DND-41 (cell line): Measurements from ENCODE around the gene GPR63.

ENCODE experiments used
- ATAC-seq: fragments of 200-7000 bp; cut with Tn5 transposase; 3 replicates; pipeline ENCODE4 v1.9.1; 2021; ENCODE audit warnings: low read depth; ENCODE audit not compliant: insufficient read depth
- DNase-seq: peaks from one replicate; pipeline ENCODE4 v3.0.0-alpha.2; 2020
- H2AFZ ChIP-seq: 2 replicates; pipeline ENCODE4 v1.6.0; 2012; ENCODE audit warnings: low read depth, low read length
- H3K27ac ChIP-seq: 2 replicates; pipeline ENCODE4 v1.5.1; 2012; ENCODE audit warnings: low read length, inconsistent platforms
- H3K27me3 ChIP-seq: fragments of 200-600 bp; sonication (generic); 2 replicates; pipeline ENCODE4 v1.6.0; 2012; ENCODE audit warnings: low read length, mild to moderate bottlenecking, inconsistent platforms; ENCODE audit not compliant: insufficient read depth, poor library complexity
- H3K36me3 ChIP-seq: 2 replicates; pipeline ENCODE4 v1.5.1; 2012; ENCODE audit warnings: low read length, inconsistent platforms; ENCODE audit not compliant: insufficient read depth
- H3K4me1 ChIP-seq: 2 replicates; pipeline ENCODE4 v1.5.1; 2012; ENCODE audit warnings: mild to moderate bottlenecking, low read length; ENCODE audit not compliant: insufficient read depth
- H3K4me2 ChIP-seq: 2 replicates; pipeline ENCODE4 v1.6.0; 2012; ENCODE audit warnings: mild to moderate bottlenecking, moderate library complexity, low read length, inconsistent platforms; ENCODE audit not compliant: insufficient read depth
- H3K4me3 ChIP-seq, 2 experiments: fragments of 200-600 bp in 1 of 2; shearing (Covaris generic) in 1 of 2; 2 replicates each; pipeline ENCODE4 v1.5.1; 2012 to 2016; ENCODE audit warnings: inconsistent platforms in 2 of 2, low read length in 2 of 2, mild to moderate bottlenecking in 2 of 2, low read depth in 1 of 2, moderate library complexity in 1 of 2
- H3K79me2 ChIP-seq: 2 replicates; pipeline ENCODE4 v1.6.0; 2012; ENCODE audit warnings: low read length, inconsistent platforms; ENCODE audit not compliant: insufficient read depth
- H3K9ac ChIP-seq: 2 replicates; pipeline ENCODE4 v1.6.0; 2012; ENCODE audit warnings: low read depth, mild to moderate bottlenecking, inconsistent platforms, low read length, moderate library complexity
- H3K9me3 ChIP-seq: 2 replicates; pipeline ENCODE4 v1.5.1; 2012; ENCODE audit warnings: low read length, moderate library complexity, mild to moderate bottlenecking, inconsistent platforms; ENCODE audit not compliant: insufficient read depth, severe bottlenecking
- H4K20me1 ChIP-seq: 2 replicates; pipeline ENCODE4 v1.6.0; 2012; ENCODE audit warnings: low read length; ENCODE audit not compliant: insufficient read depth
- CTCF ChIP-seq: IDR thresholded peaks from 2 replicates; pipeline ENCODE4 v1.5.1; 2012; ENCODE audit warnings: borderline replicate concordance, low read length, moderate library complexity, mild to moderate bottlenecking; ENCODE audit not compliant: poor library complexity, severe bottlenecking; ENCODE audit errors: extremely low read depth
- EZH2 ChIP-seq: IDR thresholded peaks from 3 replicates; pipeline ENCODE4 v1.6.1; 2012; ENCODE audit warnings: borderline replicate concordance, low read depth, mild to moderate bottlenecking, moderate library complexity, low read length, inconsistent platforms; ENCODE audit not compliant: severe bottlenecking

The GPR63 gene

GRCh38 chr6:96792561-96793190, 44.6 kb downstream of the GPR63 start:
- no peaks in the 10 kb centered on the region for H3K79me2 ChIP-seq
- no peaks in the 10 kb centered on the region for H3K27me3 ChIP-seq
- H3K9ac ChIP-seq: no peak overlapping the region
- H4K20me1 ChIP-seq: no peaks in the 10 kb centered on the region
- H3K4me1 ChIP-seq: no peaks in the 10 kb centered on the region
- no peaks in the 10 kb centered on the region for H3K9me3 ChIP-seq
- no peak overlapping the region for H3K4me2 ChIP-seq
- H3K4me3 ChIP-seq: no peak overlapping the region
- H3K36me3 ChIP-seq: peaks cover 3% of the 10 kb centered on the region; the same call in 1 of the 2 replicates
- TF ChIP-seq EZH2 (no peak), CTCF (no peak)
- ATAC-seq (no peak), DNase-seq (no peak)
- H3K27ac ChIP-seq: no peak overlapping the region
- no peak overlapping the region for H2AFZ ChIP-seq

- Histone ChIP-seq H3K4me2 (no peak overlapping the region), H3K4me3 (no peak overlapping the region), H3K27ac (no peak overlapping the region), H2AFZ (no peak overlapping the region), H3K79me2 (no peaks in the 10 kb centered on the region), H3K27me3 (no peaks in the 10 kb centered on the region), H4K20me1 (no peaks in the 10 kb centered on the region), H3K9ac (no peak overlapping the region), H3K9me3 (no peaks in the 10 kb centered on the region), H3K4me1 (no peaks in the 10 kb centered on the region), H3K36me3 (no peaks in the 10 kb centered on the region)
- no peak for TF ChIP-seq EZH2
- no peak for TF ChIP-seq CTCF
- no peak for ATAC-seq
- DNase-seq: no peak
These were observed 47.4 kb downstream of the GPR63 start for GRCh38 chr6:96789871-96790270.

DNA sequence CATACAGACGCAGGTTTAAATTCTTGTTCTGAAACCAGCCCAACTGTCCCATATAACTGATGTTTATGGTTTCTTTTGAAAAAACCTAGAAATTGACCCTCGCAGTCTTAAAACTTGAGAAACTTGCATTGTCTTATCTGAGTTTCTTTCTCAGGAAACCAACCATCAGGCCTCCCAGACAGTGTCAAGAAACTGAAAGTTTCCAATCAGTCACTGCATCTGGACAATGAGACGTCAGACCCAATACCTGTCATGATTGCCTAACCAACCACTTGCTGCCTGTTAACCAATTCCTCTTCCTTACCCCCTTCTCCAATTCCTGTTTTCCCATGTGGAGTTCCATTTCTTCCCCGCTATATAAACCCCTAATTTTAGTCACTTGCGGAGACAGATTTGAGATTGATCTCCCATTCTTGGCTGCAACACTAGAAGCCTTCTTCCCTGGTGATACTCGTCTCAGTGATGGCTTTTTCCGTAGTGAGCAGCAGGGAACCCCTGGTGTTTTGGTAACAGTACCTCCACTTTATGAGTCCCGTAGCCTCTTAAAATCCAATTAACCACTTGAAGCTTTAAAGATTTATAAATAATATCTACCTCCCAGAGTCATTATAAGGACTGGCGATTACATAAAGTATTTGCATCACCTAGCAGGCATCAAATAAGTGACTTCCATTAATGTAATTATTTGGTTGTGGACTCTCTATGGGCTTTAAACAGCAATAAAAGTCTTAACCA, 49.3 kb downstream of the GPR63 start:
- DNase-seq (no peak), ATAC-seq (no peak)
- no peak for TF ChIP-seq CTCF
- TF ChIP-seq EZH2: no peak
- no peaks in the 10 kb centered on the region for H3K79me2 ChIP-seq
- H3K27me3 ChIP-seq: no peaks in the 10 kb centered on the region
- H3K4me3 ChIP-seq: no peak overlapping the region
- H3K27ac ChIP-seq: no peak overlapping the region
- no peaks in the 10 kb centered on the region for H4K20me1 ChIP-seq
- no peaks in the 10 kb centered on the region for H3K9me3 ChIP-seq
- no peak overlapping the region for H3K9ac ChIP-seq
- no peaks in the 10 kb centered on the region for H3K4me1 ChIP-seq
- no peaks in the 10 kb centered on the region for H3K36me3 ChIP-seq
- H3K4me2 ChIP-seq: no peak overlapping the region
- no peak overlapping the region for H2AFZ ChIP-seq
